ENCODE data around the gene SH3D19. TPM values are rescaled to one million over a fixed set of nuclear protein-coding genes. Genes with fewer than 3 reads are reported as not detected.

Gene SH3D19
- polyA plus RNA-seq, 3 donors: not detected

- no peak overlapping the region for H2AFZ ChIP-seq (ENCODE audit: insufficient read depth, low read depth, low read length, poor library complexity, severe bottlenecking)
- no peaks in the 10 kb centered on the region for H3K27me3 ChIP-seq (ENCODE audit: control insufficient read depth in 2 of 2, insufficient read depth in 2 of 2, low read length in 2 of 2)
- no peaks in the 10 kb centered on the region for H3K36me3 ChIP-seq (replicated peaks in 1 of 2; ENCODE audit: control insufficient read depth in 1 of 2, insufficient read depth in 2 of 2, low read length in 2 of 2)
- H3K9me3 ChIP-seq (replicated peaks in 1 of 2; ENCODE audit: control insufficient read depth in 1 of 2, insufficient read depth in 1 of 2, low read length in 2 of 2): no peaks in the 10 kb centered on the region
- intact Hi-C loops (cut with micrococcal nuclease): no loop called here
- H3K27me3 Mint-ChIP-seq (ENCODE audit: low read depth in 3 of 3): no peaks in the 10 kb centered on the region
- peaks cover 0 to 2% (median 0%) of the 10 kb centered on the region in 7 donors for H3K9me3 Mint-ChIP-seq
- H3K36me3 Mint-ChIP-seq: no peaks in the 10 kb centered on the region
- no peak overlapping the region for H3K4me2 ChIP-seq (replicated peaks; ENCODE audit: extremely low read depth, low read length, poor library complexity, severe bottlenecking)
- H3K27ac Mint-ChIP-seq: no peak overlapping the region
- TF ChIP-seq, protein P1, sequence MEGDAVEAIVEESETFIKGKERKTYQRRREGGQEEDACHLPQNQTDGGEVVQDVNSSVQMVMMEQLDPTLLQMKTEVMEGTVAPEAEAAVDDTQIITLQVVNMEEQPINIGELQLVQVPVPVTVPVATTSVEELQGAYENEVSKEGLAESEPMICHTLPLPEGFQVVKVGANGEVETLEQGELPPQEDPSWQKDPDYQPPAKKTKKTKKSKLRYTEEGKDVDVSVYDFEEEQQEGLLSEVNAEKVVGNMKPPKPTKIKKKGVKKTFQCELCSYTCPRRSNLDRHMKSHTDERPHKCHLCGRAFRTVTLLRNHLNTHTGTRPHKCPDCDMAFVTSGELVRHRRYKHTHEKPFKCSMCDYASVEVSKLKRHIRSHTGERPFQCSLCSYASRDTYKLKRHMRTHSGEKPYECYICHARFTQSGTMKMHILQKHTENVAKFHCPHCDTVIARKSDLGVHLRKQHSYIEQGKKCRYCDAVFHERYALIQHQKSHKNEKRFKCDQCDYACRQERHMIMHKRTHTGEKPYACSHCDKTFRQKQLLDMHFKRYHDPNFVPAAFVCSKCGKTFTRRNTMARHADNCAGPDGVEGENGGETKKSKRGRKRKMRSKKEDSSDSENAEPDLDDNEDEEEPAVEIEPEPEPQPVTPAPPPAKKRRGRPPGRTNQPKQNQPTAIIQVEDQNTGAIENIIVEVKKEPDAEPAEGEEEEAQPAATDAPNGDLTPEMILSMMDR (IDR thresholded peaks at IDR 0.05): no peak
- H3K79me2 ChIP-seq (ENCODE audit: insufficient read depth, low read length): no peaks in the 10 kb centered on the region
- H3K9ac ChIP-seq (ENCODE audit: insufficient read depth, low read length, poor library complexity, severe bottlenecking): no peak overlapping the region
- H3K4me1 Mint-ChIP-seq: no peaks in the 10 kb centered on the region
- 60% methylated on average over 1 of the region's 7 CpGs for whole genome bisulfite sequencing (ENCODE audit: insufficient coverage)
- no peak overlapping the region for H3K4me3 Mint-ChIP-seq
- H3K27ac ChIP-seq (ENCODE audit: low read depth in 1 of 2, low read length in 2 of 2): no peak overlapping the region
- H3K4me1 ChIP-seq (ENCODE audit: control insufficient read depth in 1 of 2, insufficient read depth in 2 of 2, low read length in 2 of 2): no peaks in the 10 kb centered on the region
- H4K20me1 ChIP-seq (ENCODE audit: insufficient read depth, low read length): no peaks in the 10 kb centered on the region
- DNase-seq: no peak
- no peak overlapping the region for H3K4me3 ChIP-seq (replicated peaks in 1 of 3; ENCODE audit: low read depth in 2 of 3, low read length in 3 of 3)
These were observed 150.6 kb downstream of the SH3D19 start for GRCh38 chr4:151174784-151175183.

GRCh38 chr4:151173871-151174270 is 151.5 kb downstream of the SH3D19 start:
- WGBS (ENCODE audit: insufficient coverage): 100% methylated on average over 2 of the region's 3 CpGs
- Histone ChIP-seq H3K9me3 (replicated peaks in 1 of 2; ENCODE audit: control insufficient read depth in 1 of 2, insufficient read depth in 1 of 2, low read length in 2 of 2) (no peaks in the 10 kb centered on the region), H3K9ac (ENCODE audit: insufficient read depth, low read length, poor library complexity, severe bottlenecking) (no peak overlapping the region), H4K20me1 (ENCODE audit: insufficient read depth, low read length) (no peaks in the 10 kb centered on the region), H3K4me2 (replicated peaks; ENCODE audit: extremely low read depth, low read length, poor library complexity, severe bottlenecking) (no peak overlapping the region), H3K4me1 (ENCODE audit: control insufficient read depth in 1 of 2, insufficient read depth in 2 of 2, low read length in 2 of 2) (no peaks in the 10 kb centered on the region), H3K27me3 (ENCODE audit: control insufficient read depth in 2 of 2, insufficient read depth in 2 of 2, low read length in 2 of 2) (no peaks in the 10 kb centered on the region), H3K79me2 (ENCODE audit: insufficient read depth, low read length) (no peaks in the 10 kb centered on the region), H3K27ac (ENCODE audit: low read depth in 1 of 2, low read length in 2 of 2) (no peak overlapping the region), H3K36me3 (replicated peaks in 1 of 2; ENCODE audit: control insufficient read depth in 1 of 2, insufficient read depth in 2 of 2, low read length in 2 of 2) (no peaks in the 10 kb centered on the region), H2AFZ (ENCODE audit: insufficient read depth, low read depth, low read length, poor library complexity, severe bottlenecking) (no peak overlapping the region), H3K4me3 (replicated peaks in 1 of 3; ENCODE audit: low read depth in 2 of 3, low read length in 3 of 3) (no peak overlapping the region)
- Mint-ChIP-seq H3K9me3 (peaks cover 0 to 2% (median 0%) of the 10 kb centered on the region in 7 donors), H3K27me3 (ENCODE audit: low read depth in 3 of 3) (no peaks in the 10 kb centered on the region), H3K4me3 (no peak overlapping the region), H3K36me3 (no peaks in the 10 kb centered on the region), H3K27ac (no peak overlapping the region), H3K4me1 (no peaks in the 10 kb centered on the region)
- TF ChIP-seq, protein P1 (IDR thresholded peaks at IDR 0.05): no peak
- intact Hi-C loops (cut with micrococcal nuclease): no loop called here
- no peak for DNase-seq

Data from CD14-positive monocyte (primary cell).